Epithelial cell of esophagus (primary cell): ENCODE measurements around the gene C1orf122.
"Not testable (repeated sequence)": the region's sequence is repeated elsewhere in the genome, so short reads cannot be mapped to it uniquely, and the experiment has no call there.

Experiments used
- DNase-seq: peaks from one replicate; pipeline ENCODE4 v3.0.0; 2010; ENCODE audit warnings: low read depth
- H3K4me3 ChIP-seq: 2 replicates; pipeline ENCODE4 v1.5.1; 2011; ENCODE audit warnings: mild to moderate bottlenecking, low read length, control low read depth
- TF ChIP-seq, protein P1 (sequence below): IDR thresholded peaks from 2 replicates; pipeline ENCODE4 v1.5.1; 2011; ENCODE audit warnings: low read depth, mild to moderate bottlenecking, low read length, control low read depth, inconsistent platforms; ENCODE audit not compliant: insufficient read depth; ENCODE audit errors: missing control alignments

C1orf122 gene

DNA sequence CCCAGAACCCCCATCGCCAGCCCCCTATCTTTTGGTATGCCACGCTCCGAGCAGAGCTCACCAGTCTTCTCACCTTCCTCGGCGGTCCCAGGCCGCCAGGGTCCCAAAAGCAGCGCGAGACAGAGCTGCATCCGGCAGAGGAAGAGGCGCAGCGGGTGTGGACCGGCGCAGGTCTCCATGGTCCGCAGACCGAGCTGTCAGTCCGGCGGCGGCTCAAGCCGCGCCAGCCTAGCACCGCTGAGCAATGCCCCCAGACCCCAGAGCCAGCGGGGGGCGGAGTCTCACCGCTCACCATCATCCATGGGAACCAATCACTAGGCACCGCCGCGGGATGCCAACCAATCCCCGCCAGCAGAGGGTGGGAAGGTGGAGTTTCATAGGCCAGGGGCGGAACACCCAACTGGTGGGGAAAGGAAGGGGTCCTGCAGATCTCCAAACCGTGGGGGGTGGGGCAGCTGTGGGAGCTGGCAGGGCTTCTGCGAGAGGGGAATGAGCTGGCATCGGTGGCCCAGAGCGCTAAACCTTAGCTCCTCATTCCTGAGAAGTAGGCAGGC, 42.6 kb upstream of the C1orf122 start, which contains the start of gene EPHA10:
EPHA10 (minus strand) TSS at position 233 of the 554 bp plus-strand sequence; CDS start at position 179, 54 bp downstream.
- TF ChIP-seq, protein P1, sequence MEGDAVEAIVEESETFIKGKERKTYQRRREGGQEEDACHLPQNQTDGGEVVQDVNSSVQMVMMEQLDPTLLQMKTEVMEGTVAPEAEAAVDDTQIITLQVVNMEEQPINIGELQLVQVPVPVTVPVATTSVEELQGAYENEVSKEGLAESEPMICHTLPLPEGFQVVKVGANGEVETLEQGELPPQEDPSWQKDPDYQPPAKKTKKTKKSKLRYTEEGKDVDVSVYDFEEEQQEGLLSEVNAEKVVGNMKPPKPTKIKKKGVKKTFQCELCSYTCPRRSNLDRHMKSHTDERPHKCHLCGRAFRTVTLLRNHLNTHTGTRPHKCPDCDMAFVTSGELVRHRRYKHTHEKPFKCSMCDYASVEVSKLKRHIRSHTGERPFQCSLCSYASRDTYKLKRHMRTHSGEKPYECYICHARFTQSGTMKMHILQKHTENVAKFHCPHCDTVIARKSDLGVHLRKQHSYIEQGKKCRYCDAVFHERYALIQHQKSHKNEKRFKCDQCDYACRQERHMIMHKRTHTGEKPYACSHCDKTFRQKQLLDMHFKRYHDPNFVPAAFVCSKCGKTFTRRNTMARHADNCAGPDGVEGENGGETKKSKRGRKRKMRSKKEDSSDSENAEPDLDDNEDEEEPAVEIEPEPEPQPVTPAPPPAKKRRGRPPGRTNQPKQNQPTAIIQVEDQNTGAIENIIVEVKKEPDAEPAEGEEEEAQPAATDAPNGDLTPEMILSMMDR, result no peak
- DNase-seq, result no peak
- no peak within 1 kb of the TSS for H3K4me3 ChIP-seq

- no peak overlapping the region for H3K4me3 ChIP-seq
- no peak for DNase-seq
- TF ChIP-seq, protein P1, result no peak
Observed at GRCh38 chr1:37765916-37766664, 41.5 kb upstream of the C1orf122 start.

GRCh38 chr1:37767488-37767887, 40.1 kb upstream of the C1orf122 start:
- H3K4me3 ChIP-seq, result no peak overlapping the region
- TF ChIP-seq, protein P1, result no peak
- DNase-seq, result no peak

DNA sequence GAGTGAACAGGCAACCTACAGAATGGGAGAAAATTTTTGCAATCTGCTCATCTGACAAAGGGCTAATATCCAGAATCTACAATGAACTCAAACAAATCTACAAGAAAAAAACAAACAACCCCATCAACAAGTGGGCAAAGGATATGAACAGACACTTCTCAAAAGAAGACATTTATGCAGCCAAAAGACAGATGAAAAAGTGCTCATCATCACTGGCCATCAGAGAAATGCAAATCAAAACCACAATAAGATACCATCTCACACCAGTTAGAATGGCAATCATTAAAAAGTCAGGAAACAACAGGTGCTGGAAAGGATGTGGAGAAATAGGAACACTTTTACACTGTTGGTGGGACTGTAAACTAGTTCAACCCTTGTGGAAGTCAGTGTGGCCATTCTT, 36.1 kb upstream of the C1orf122 start:
- not testable (repeated sequence) for H3K4me3 ChIP-seq, DNase-seq

DNA sequence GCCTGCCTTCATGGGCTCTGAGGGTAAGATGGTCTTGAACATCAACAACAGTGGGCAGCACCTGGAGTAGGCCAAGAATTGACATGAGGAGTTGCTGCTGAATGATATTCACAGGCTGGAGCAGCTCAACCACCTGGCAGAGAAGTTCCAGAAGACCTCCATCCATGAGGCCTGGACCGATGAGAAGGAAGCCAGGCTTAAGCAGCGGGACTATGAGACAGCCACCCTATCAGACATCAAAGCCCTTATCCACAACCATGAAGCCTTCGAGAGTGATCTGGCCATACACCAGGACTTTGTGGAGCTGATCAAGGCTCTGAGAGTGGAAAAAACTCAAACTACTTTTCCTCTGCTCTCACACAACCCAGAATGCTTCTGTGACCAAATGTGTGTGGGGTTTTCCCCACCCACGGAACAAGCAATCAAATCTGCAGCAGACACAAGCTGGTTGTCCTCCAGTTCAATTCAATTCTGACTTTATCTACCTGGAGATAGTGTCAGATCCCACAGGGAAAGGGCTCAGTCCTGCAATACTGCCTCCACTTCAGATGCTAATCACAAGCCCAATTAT, 30.6 kb upstream of the C1orf122 start:
- DNase-seq, result no peak
- TF ChIP-seq, protein P1, result no peak
- no peak overlapping the region for H3K4me3 ChIP-seq

DNA sequence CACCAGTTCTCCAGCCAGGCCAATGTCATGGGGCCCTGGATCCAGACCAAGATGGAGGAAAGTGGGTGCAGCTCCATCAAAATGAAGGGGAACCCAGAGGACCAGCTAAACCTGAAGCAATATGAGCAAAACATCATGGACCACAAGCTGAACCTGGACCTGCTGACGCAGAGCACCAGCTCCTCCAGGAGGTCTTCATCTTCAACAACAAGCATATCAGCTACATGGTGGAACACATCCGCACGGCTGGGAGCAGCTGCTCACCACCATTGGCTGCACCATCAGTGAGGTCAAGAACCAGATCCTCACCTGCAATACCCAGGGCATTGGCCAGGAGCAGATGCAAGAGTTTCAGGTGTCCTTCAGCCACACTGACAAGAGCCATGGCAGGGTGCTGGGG, 28.9 kb upstream of the C1orf122 start:
- TF ChIP-seq, protein P1, result no peak
- H3K4me3 ChIP-seq, result no peak overlapping the region
- DNase-seq, result no peak

GRCh38 chr1:37782491-37782890, 25.1 kb upstream of the C1orf122 start:
- DNase-seq, result no peak
- TF ChIP-seq, protein P1, result no peak
- H3K4me3 ChIP-seq, result no peak overlapping the region
